MCF 10A (cell line): ENCODE measurements around the gene ANP32B. TPM values are rescaled to one million over a fixed set of nuclear protein-coding genes. Genes with fewer than 3 reads are reported as not detected.

Experiments
- BruUV-seq: library from RNA; stranded (reverse); fragments of 400-500 nt; replicated peaks from 2 replicates; lab custom pipeline; 2021; lab: Mats Ljungman, UMichigan
- CTCF ChIA-PET: fragments of 300-600 bp; sonication (Branson Sonifier 250); formaldehyde crosslinking; extraction: SDS; loops from one replicate; lab custom pipeline; 2021; ENCODE audit warnings: antibody characterized with exemption, inconsistent platforms; lab: Yijun Ruan, JAX
- POLR2A ChIA-PET: fragments of 300-600, 350-650 bp; sonication (Branson Sonifier 250); formaldehyde crosslinking; extraction: SDS; loops from one replicate; lab custom pipeline; 2020; ENCODE audit warnings: antibody characterized with exemption, inconsistent platforms; lab: Yijun Ruan, JAX
- DNase-seq: peaks from one replicate; pipeline ENCODE4 v3.0.0-alpha.2; 2018; ENCODE audit not compliant: unreplicated experiment
- H3K27ac Mint-ChIP-seq: one replicate; pipeline ENCODE4 v1.8.0; 2022; ENCODE audit warnings: mild to moderate bottlenecking, low read depth, mixed read lengths; ENCODE audit not compliant: unreplicated experiment
- H3K27me3 Mint-ChIP-seq: one replicate; pipeline ENCODE4 v1.8.0; 2022; ENCODE audit warnings: mixed read lengths; ENCODE audit not compliant: insufficient read depth, unreplicated experiment
- H3K36me3 Mint-ChIP-seq: one replicate; pipeline ENCODE4 v1.8.0; 2022; ENCODE audit warnings: mild to moderate bottlenecking, moderate library complexity, mixed read lengths; ENCODE audit not compliant: insufficient read depth, unreplicated experiment
- H3K4me1 Mint-ChIP-seq: one replicate; pipeline ENCODE4 v1.8.0; 2022; ENCODE audit warnings: mixed read lengths; ENCODE audit not compliant: insufficient read depth, unreplicated experiment
- H3K4me3 Mint-ChIP-seq: one replicate; pipeline ENCODE4 v1.8.0; 2022; ENCODE audit warnings: mild to moderate bottlenecking, moderate library complexity, mixed read lengths; ENCODE audit not compliant: unreplicated experiment
- H3K9me3 Mint-ChIP-seq: one replicate; pipeline ENCODE4 v1.8.0; 2022; ENCODE audit warnings: mixed read lengths; ENCODE audit not compliant: unreplicated experiment
- CTCF ChIP-seq: fragments of 200-600 bp; IDR thresholded peaks from one replicate; pipeline ENCODE4 v1.8.0; 2022; ENCODE audit warnings: antibody characterized with exemption, mild to moderate bottlenecking; ENCODE audit not compliant: unreplicated experiment
- intact Hi-C: fragments of 100-400 bp; cut with micrococcal nuclease; formaldehyde crosslinking; loops from 2 replicates; pipeline ENCODE4 v1.14.1; 2022
- total RNA-seq: library from RNA; stranded (reverse); gene quantifications from 2 replicates; pipeline ENCODE4 v1.2.3, GENCODE V29; 2022

The ANP32B gene
- total RNA-seq, 1 experiment from 2014 or later = 245 TPM

GRCh38 chr9:97979788-97980478 is 3.2 kb upstream of the ANP32B start:
- intact Hi-C loops = no loop called here
- Mint-ChIP-seq H3K27ac (no peak overlapping the region), H3K36me3 (no peaks in the 10 kb centered on the region), H3K4me3 (no peak overlapping the region), H3K4me1 (peaks cover 21% of the 10 kb centered on the region), H3K9me3 (no peaks in the 10 kb centered on the region), H3K27me3 (no peaks in the 10 kb centered on the region)
- no peak for DNase-seq
- CTCF ChIA-PET = interaction anchor here (0.6 to 1.8 kb wide), 3 partner anchors 9 to 56 kb away, joined by 3 to 9 read pairs (median 5); no protein-coding TSS in a partner anchor
- no TSS peak for BruUV-seq
- POLR2A ChIA-PET = interaction anchor here (0.6 to 9.5 kb wide), 4 partner anchors 10 to 58 kb away, joined by 3 to 91 read pairs (median 4); partner anchors contain the start of gene TRMO
- TF ChIP-seq CTCF = no peak

- H3K4me1 Mint-ChIP-seq = peaks cover 21% of the 10 kb centered on the region
- intact Hi-C loops = no loop called here
- no peaks in the 10 kb centered on the region for H3K36me3 Mint-ChIP-seq
- ChIA-PET CTCF (interaction anchor here (0.6 to 1.8 kb wide), 4 partner anchors 9 to 275 kb away, joined by 3 to 9 read pairs (median 4); no protein-coding TSS in a partner anchor), POLR2A (interaction anchor here (1.2 to 9.5 kb wide), 3 partner anchors 21 to 77 kb away, joined by 3 to 91 read pairs (median 3); partner anchors contain the start of gene TRMO)
- DNase-seq = no peak
- no peaks in the 10 kb centered on the region for H3K27me3 Mint-ChIP-seq
- H3K4me3 Mint-ChIP-seq = no peak overlapping the region
- TF ChIP-seq CTCF = no peak
- BruUV-seq = no TSS peak
- H3K27ac Mint-ChIP-seq = no peak overlapping the region
- no peaks in the 10 kb centered on the region for H3K9me3 Mint-ChIP-seq
Observed at GRCh38 chr9:97980479-97980803, 2.7 kb upstream of the ANP32B start.

GRCh38 chr9:97980918-97981845 is 2.0 kb upstream of the ANP32B start:
- no peak for DNase-seq
- Mint-ChIP-seq H3K27ac (no peak overlapping the region), H3K9me3 (no peaks in the 10 kb centered on the region), H3K36me3 (no peaks in the 10 kb centered on the region), H3K27me3 (no peaks in the 10 kb centered on the region), H3K4me1 (peaks cover 24% of the 10 kb centered on the region), H3K4me3 (no peak overlapping the region)
- CTCF ChIA-PET = interaction anchor here (0.5 to 1.8 kb wide), 6 partner anchors 19 to 805 kb away, joined by 3 to 10 read pairs (median 4); no protein-coding TSS in a partner anchor
- no peak for TF ChIP-seq CTCF
- BruUV-seq = no TSS peak
- POLR2A ChIA-PET = interaction anchor here (1.0 to 9.5 kb wide), 9 partner anchors 13 to 274 kb away, joined by 3 to 91 read pairs (median 3); partner anchors contain the start of genes TBC1D2 and TRMO
- intact Hi-C loops = no loop called here
